KBM-7 (cell line): ENCODE results near the gene LMAN1L.

Source experiments
- DNase-seq: peaks from one replicate; pipeline ENCODE4 v3.0.0-alpha.2; 2015
- in situ Hi-C: fragments of 300-500 bp; cut with MboI; formaldehyde crosslinking; loops from 2 replicates; pipeline ENCODE4 v1.14.3; 2020; ENCODE audit warnings: low sequenced_read_pairs, low pct_unique_long_range_greater_than_20kb, mixed read lengths

The LMAN1L gene

DNA sequence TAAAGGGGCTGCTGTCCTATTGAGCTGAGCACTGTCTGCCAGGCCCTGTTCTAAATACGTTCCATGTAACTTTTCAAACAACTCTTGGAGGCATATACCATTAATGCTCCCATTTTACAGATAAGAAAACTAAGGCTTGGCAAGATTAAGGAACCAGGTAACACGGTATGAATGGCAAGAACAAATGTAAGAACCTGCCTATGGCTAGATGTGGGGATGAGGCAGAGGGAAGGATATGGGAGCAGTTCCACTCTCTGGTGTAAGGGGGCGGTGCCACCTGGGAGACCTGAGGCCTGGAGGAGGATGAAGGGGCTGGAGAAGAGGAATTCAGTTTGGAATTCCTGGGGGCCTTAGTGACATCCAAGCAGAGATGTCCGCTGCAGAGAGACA lies 3.8 kb upstream of the LMAN1L start:
- in situ Hi-C loops: loop anchor here (25.0 kb wide), 1 partner anchor 503 kb away; no protein-coding TSS in a partner anchor
- DNase-seq: no peak

DNA sequence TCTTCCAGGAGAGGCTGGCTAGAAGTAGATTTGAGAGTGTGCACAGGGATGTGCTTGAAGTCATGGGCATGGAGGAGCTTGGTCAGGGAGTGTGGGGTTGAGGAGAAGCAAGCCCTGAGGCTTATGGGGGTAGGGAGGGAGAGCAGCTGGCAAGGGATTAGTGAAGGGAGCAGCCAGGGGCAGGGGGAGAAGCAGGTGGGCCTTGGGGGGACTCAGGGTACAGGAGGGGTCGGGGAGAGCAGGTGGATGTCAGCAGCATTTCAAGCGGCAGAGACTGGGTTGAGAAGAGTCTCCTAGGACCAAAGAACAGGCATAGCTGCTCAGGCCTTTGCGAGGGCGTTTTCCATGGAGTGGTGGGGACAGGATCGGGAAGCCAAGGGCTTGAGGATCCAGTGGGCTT lies 3.4 kb upstream of the LMAN1L start:
- in situ Hi-C loops: loop anchor here (25.0 kb wide), 1 partner anchor 503 kb away; no protein-coding TSS in a partner anchor
- DNase-seq: no peak

DNA sequence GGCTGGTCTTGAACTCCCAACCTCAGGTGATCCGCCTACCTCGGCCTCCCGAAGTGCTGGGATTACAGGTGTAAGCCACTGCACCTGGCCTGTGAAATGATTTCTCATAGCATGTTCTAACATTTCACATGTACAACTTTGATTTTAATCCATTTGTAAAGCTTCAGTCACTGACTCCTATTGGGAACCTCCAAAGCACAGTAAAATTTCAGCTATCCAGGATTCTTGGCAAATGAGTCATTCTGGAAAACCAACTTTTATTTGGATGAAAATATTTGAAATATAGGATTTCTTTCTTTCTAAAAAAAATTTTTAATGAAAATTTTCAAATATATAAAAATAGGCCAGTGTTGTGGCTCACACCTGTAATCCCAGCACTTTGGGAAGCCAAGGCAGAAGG lies 2.7 kb upstream of the LMAN1L start:
- DNase-seq: no peak
- in situ Hi-C loops: loop anchor here (25.0 kb wide), 1 partner anchor 502 kb away; no protein-coding TSS in a partner anchor

DNA sequence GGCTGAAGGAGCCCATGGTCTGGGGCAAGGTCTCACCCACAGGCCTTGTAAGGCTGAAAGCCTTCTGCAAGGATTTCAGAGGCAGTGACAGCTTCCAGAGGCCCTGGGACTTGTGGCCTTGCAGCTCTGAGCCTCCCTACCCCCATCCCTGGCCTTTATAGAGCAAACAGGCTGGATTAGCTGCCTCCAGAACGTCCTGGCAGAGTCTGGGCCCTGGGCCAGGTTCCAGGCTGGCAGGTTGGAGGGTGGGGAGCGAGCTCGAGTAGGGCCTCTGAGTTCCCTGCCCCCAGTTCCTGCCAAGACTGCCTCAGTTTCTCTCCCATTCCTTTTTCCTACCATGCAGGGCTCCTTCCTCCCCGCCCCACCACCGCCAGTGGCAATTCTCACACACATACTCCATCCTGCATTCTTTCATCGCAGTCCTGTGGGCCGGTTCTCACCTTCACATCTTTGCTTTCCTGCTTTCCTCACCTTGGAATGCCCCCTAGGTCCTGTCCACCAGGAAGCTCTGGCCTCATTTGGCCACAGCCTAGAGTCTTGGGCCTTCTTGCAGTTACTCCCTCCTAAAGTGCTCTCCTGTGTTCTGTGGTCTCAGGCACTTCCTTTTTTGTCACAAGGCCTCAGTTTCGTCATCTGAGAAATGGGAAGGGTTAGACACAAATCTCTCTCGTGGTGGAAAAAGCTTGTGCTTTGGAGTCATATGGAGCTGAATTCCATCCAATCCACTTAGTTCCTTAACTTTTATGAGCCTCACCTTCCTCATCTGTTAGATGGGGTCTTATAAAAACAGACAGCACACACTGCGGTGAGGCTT lies 2.7 kb downstream of the LMAN1L start:
- in situ Hi-C loops: loop anchor here (25.0 kb wide), 1 partner anchor 497 kb away; no protein-coding TSS in a partner anchor
- DNase-seq: no peak

DNA sequence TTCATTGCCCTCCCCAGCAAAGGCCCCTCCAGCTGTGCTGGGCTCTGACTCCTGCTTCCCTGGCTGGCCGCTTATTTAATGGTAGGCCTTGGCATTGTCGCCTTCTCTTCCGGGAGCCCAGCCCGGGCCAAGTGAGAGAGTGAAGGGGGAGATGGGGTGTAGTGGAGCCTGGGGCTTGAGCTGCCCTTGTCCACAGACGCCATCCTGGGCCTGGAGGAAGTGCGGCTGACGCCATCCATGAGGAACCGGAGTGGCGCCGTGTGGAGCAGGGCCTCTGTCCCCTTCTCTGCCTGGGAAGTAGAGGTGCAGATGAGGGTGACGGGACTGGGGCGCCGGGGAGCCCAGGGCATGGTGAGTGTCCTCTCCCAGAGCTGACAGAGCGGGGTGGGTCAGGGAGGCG lies 3.3 kb downstream of the LMAN1L start:
- DNase-seq: no peak
- in situ Hi-C loops: loop anchor here (25.0 kb wide), 1 partner anchor 496 kb away; no protein-coding TSS in a partner anchor

DNA sequence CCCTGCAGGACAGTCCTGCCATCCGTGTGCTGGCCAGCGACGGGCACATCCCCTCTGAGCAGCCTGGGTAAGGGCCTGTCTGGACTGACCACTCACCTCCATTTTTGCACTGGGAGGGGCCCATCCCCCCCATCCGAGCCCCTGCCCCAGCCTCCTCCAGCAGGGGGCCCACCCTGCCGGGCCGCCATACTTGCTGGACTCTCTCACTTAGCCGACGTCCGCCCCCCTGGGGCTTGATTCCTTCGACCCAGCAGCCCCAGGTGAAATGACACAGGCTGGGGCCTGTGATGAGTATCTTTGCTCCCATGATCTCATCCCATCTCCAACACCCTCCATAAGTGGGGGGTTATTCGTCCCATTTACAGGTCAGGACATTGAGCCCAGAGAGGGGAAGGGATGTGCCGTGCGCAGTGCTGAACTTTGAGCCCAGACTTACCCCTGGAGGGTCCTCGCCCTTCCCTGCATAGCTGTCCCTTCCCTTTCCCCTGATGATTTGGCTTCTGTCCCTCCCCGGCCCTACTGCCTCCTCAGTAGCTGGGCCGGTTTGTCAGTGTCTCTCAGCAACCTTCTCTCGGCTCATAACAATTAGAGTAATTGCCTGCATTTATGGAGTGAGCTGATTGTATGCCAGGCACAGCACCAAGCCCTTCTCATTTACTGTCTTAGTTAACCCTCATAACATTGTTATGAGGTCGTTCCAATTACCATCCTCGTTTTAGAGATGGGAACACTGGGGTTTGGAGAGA lies 4.2 kb downstream of the LMAN1L start:
- DNase-seq: no peak
- in situ Hi-C loops: loop anchor here (25.0 kb wide), 1 partner anchor 496 kb away; no protein-coding TSS in a partner anchor

DNA sequence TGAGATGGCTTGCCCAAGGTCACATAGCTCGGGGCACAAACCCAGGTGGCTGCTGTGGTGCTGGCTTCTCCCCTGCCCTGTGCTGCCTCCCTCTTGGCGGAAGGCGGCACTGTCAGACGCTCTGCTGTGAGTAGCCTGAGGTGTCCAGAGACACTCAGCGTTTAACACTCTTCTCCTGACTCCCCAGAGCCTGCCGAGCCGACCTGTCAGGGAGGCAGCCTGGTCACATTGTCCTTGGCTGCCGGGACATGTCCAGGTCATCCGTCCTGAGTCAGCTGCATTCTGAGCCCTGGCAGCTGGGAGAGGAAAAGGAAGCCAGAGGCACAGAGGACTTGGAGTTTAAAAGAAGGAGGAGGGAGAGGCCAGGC lies 4.7 kb downstream of the LMAN1L start:
- in situ Hi-C loops: loop anchor here (25.0 kb wide), 1 partner anchor 495 kb away; no protein-coding TSS in a partner anchor
- DNase-seq: peak; percentile 76

DNA sequence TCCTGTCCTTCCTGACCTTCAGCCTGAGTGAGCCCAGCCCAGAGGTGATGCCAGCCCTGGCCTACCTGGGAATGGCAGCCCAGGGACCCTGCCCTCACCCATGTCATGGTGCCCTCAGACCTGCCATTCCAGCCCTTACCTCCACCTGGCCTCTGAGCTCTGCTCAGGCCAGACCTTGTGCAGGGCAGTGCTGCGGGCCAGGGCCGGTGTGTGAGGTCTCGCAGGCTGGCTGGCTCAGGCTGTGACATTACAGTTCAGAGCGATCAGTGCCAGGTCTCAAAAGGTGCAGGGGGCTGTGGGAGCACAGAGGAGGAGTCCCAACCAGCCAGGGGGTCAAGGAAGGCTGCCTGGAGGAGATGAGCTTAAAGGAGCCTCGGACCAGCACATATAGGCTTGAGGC lies 7.4 kb downstream of the LMAN1L start:
- in situ Hi-C loops: loop anchor here (25.0 kb wide), 1 partner anchor 492 kb away; no protein-coding TSS in a partner anchor

DNA sequence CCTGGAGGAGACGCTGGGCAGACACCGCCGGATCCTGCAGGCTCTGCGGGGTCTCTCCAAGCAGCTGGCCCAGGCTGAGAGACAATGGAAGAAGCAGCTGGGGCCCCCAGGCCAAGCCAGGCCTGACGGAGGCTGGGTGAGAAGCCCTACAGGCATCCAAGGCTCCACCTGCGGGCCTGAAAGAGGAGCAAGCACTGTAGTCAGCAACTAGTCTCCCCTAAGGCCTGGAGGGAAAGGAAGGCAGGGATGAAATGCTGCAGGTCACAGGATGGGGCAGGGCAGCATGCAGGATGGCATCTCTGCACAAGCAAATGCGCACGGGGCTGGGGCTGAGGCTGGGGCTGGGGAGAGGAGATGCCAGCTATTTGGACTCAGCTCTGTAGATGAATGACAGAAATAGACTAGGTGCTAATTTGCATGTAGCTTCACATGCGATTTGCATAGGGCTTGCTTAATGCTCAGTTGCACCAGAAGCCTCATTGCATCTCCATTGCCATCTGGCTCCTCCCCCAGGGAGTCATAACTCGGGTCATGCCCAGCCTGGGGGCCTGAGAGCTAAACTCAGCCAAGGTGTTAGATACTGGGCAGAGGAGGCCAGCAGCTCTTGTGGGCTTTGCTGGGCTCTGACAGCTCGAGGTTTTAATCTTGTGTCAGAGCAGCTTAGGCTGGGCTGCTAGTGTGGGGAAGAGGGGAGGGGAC lies 8.6 kb downstream of the LMAN1L start:
- in situ Hi-C loops: loop anchor here (25.0 kb wide), 1 partner anchor 491 kb away; no protein-coding TSS in a partner anchor
- DNase-seq: no peak

More for the DNA sequence above, 7.4 kb downstream of the LMAN1L start:
- no peak for DNase-seq

DNA sequence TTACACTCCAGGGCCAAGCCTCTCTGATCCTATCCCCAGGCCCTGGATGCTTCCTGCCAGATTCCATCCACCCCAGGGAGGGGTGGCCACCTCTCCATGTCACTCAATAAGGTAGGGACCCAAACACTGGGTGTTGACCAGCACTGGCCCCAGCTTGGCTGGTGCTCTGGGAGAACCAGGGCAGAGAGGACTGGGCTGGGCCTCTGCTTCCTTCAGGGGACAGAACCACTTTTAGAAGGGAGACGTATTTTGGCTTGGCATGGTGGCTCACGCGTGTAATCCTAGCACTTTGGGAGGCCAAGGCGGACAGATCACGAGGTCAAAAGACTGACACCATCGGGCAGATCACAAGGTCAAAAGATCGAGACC lies 9.1 kb downstream of the LMAN1L start:
- in situ Hi-C loops: loop anchor here (25.0 kb wide), 1 partner anchor 491 kb away; no protein-coding TSS in a partner anchor
- DNase-seq: no peak

DNA sequence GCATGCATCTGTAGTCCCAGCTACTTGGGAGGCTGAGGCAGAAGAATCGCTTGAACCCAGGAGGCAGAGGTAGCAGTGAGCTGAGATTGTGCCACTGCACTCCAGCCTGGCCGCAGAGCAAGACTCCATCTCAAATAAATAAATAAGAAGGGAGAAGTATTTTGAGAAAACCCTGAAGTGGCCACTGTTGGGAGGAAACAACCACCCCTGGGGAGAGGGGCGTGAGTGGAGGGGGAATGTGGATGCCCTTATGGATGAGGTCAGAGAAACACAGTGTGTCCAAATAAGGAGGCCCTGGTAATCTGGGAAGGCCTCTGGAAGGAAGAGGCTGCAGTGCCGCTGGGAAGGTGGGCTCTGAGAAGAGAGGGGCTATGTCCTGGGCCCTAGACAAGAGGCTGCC lies 9.6 kb downstream of the LMAN1L start:
- in situ Hi-C loops: loop anchor here (25.0 kb wide), 1 partner anchor 490 kb away; no protein-coding TSS in a partner anchor

DNA sequence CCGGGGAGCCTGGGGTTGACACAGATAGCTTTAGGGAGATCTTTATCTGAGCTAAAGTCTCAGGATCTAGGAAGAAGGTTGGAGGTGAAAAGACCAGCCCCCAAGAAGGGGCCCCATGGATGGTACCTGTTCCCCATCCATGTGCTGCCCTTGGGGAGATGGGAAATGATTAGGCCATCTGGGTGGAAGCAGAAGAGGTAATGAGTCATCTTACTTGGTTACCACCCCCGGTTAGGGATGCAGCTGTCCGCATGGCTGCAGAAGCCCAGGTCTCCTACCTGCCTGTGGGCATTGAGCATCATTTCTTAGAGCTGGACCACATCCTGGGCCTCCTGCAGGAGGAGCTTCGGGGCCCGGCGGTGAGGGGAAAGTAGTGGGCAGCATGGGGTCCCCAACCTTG lies 10.7 kb downstream of the LMAN1L start:
- DNase-seq: no peak
- in situ Hi-C loops: loop anchor here (25.0 kb wide), 1 partner anchor 489 kb away; no protein-coding TSS in a partner anchor

More for the DNA sequence above, 9.6 kb downstream of the LMAN1L start:
- no peak for DNase-seq

DNA sequence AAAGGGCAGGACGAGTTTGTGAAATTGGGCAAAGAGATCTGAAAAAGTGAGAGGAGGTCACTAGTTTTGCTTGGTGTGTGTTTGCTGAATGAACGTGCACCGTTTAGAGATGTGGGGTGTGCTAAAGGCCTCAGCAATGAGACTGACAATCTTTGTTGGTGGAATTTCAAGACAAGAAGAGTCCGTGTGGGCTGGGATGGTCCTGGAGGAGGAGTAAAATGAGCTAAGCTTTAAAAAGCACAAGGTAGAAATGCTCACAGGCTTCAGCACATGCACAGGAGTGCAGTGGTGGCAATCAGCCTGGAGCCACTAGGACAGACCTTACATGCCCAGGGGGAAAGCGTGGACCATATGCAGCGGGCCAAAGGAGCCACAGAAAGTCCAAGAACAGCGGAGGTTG lies 12.3 kb downstream of the LMAN1L start:
- DNase-seq: no peak
- in situ Hi-C loops: loop anchor here (25.0 kb wide), 1 partner anchor 487 kb away; no protein-coding TSS in a partner anchor

DNA sequence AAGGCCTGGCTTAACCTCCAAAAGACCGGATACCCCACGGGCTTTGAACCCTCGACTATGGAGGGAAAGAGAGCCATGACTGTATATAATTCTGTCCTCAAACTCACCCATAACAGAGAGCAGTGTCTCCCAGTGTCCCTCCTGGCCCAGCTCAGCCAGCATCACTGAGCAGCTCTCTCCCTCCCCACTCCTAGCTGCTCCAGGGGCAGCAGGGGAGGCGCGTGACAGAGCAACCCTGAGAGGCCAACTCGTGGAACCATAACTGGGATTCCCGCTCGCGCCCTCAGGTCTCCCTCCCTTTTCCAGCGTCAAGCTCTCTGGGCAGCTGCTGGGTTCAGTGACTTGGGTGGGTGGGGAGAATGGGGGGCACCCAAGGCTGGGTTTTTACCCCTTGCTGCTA lies 13.2 kb downstream of the LMAN1L start:
- in situ Hi-C loops: no loop called here

DNA sequence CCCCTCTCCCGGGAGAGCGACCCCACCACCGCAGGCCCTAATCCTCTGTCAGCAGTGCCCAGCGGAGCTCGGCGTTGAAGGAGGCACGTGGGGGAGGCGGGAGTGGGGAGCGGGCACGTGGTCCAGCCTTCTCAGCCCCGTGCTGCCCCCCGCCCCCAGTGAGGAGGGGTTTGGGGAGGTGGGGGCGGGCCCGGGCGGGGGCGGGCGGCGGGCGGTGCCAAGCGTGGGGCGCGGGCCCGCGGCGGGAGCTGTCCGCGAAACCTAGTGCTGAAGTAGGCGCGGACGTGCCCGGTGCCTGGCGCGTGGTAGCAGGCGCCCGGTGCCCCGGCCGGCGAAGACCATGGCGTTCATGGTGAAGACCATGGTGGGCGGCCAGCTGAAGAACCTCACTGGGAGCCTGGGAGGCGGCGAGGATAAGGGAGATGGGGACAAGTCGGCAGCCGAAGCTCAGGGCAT lies 13.8 kb downstream of the LMAN1L start, which contains the start of gene CPLX3:
TSS of gene CPLX3 (plus strand) at position 264 of the 456 bp plus-strand sequence. CDS start at position 341, 77 bp downstream.
- in situ Hi-C loops: no loop called here
- DNase-seq: peak; percentile 42

More for the DNA sequence above, 13.2 kb downstream of the LMAN1L start:
- no peak for DNase-seq

DNA sequence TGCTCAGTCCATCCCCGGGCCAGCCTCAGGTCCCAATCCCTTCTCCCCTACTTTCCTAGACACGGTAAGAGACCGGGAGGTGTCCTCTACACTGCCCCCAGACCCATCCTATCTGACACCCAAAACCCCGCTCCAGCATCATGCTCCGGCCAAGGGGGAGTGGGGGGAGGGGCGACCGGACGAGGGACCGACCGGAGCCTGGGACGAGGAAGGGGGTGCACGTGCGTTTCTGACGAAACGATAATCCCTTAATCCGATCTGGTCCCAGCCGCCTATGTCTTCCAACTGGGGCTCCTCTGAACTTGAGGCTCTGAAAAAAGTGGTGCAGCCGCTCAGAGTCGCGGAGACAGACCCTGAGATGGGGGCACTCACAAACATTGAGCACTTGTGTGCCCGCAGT lies 14.3 kb downstream of the LMAN1L start:
- DNase-seq: no peak
- in situ Hi-C loops: no loop called here

DNA sequence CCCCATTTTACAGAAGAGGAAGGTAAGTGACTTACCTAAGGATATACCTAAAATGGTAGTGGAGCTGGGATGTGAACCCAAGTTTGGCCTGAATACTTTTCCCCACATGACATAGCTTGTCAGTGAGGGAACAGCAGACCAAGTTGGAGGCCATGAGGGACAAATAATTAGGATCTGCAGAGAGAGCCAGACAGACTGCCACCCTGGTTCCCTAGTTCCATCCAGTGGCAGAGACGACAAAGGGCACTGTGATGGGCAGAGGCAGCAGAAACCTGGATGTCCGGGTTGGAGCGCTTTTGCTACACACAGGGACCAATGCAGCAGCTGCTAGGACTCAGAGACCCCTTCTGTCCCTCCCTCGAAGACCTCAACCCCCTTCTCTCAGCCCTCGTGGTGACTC lies 15.0 kb downstream of the LMAN1L start:
- in situ Hi-C loops: no loop called here
- DNase-seq: no peak

DNA sequence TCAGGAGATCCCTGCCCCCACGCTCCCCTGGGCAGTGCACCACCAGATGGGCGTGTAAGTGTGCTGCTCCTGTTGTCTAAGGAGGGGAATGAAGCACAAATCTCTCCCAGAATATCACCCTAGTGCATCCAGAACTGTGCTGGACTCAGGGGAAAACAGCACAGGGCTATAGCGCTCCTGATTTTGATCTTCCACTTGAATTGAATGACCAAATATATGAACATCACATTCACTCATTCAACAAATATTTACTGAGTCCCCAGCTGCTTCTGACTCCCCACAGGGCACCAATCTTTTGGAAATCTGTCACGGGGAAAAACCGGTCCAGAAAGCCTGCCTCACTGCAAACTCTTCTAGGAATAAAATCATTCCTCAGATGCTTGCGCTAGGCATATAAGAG lies 16.2 kb downstream of the LMAN1L start:
- DNase-seq: no peak
- in situ Hi-C loops: no loop called here

DNA sequence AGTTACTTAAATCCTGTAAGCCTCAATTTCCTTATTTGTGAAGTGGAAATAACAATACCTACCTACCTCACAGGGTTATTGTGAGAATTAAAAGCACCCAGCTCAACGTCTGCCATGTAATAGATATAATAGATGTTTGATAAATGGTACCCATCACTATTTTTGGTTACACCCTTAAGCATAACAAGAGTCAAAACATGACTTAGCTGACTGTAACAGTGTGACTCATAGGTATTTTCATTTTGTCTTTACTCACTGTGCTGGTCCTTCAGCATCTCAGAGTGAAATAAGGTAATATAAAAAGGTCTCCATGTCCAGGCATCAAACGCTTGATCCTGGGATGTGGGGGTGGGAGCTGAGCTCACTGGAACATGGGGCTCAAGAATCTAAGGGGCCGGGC lies 16.9 kb downstream of the LMAN1L start:
- in situ Hi-C loops: no loop called here

More for the DNA sequence above, 16.9 kb downstream of the LMAN1L start:
- no peak for DNase-seq
